Right atrium auricular region (tissue), 2 donors: ENCODE measurements around the gene PLD5. TPM values are rescaled to one million over a fixed set of nuclear protein-coding genes. Genes with fewer than 3 reads are reported as not detected.
"Not testable (repeated sequence)": the region's sequence is repeated elsewhere in the genome, so short reads cannot be mapped to it uniquely, and the experiment has no call there.

Experiments
- DNase-seq: peaks from one replicate; pipeline ENCODE4 v3.0.0-alpha.2; 2019; ENCODE audit warnings: low spot score
- H3K27ac ChIP-seq, 2 donors: fragments of 200-600 bp; sonication (generic); 1 replicate in 1 of 2; 2 replicates in 1 of 2; pipeline ENCODE4 v1.5.1; 2016 to 2019
- H3K27me3 ChIP-seq, 2 donors: fragments of 200-600 bp; sonication (generic); one replicate each; pipeline versions ENCODE4 v1.5.1 to v1.6.0; 2017 to 2019
- H3K36me3 ChIP-seq: fragments of 200-600 bp; sonication (generic); one replicate; pipeline ENCODE4 v1.5.1; 2016
- H3K4me1 ChIP-seq, 2 donors: fragments of 200-600 bp; sonication (generic); one replicate each; pipeline versions ENCODE4 v1.5.1 to v1.6.0; 2017 to 2019
- H3K4me3 ChIP-seq, 2 donors: fragments of 200-600 bp; sonication (generic); 1 replicate in 1 of 2; 2 replicates in 1 of 2; pipeline ENCODE4 v1.5.1; 2017 to 2019; ENCODE audit warnings: mild to moderate bottlenecking in 1 of 2, moderate library complexity in 1 of 2
- H3K9me3 ChIP-seq, 2 donors: fragments of 200-600 bp; sonication (generic); one replicate each; pipeline ENCODE4 v1.5.1; 2019
- CTCF ChIP-seq, 2 donors: fragments of 200-600 bp; sonication (generic); IDR thresholded peaks; one replicate each; pipeline ENCODE4 v1.5.1; 2019; ENCODE audit warnings: antibody characterized with exemption in 2 of 2
- total RNA-seq, 2 donors: library from RNA; depleted of rRNA; stranded (reverse); fragments of >200 nt; gene quantifications; one replicate each; pipeline ENCODE4 v1.1.0, GENCODE V29; 2016

PLD5 gene
- total RNA-seq, 2 donors from 2014 or later = 0.12 to 0.19 TPM

GRCh38 chr1:242404296-242404695 is 120.2 kb downstream of the PLD5 start:
- Histone ChIP-seq H3K27ac (no peak overlapping the region), H3K9me3 (no peaks in the 10 kb centered on the region), H3K27me3 (no peaks in the 10 kb centered on the region), H3K4me1 (no peaks in the 10 kb centered on the region), H3K4me3 (no peak overlapping the region), H3K36me3 (no peaks in the 10 kb centered on the region)
- no peak for DNase-seq
- TF ChIP-seq CTCF (IDR thresholded peaks at IDR 0.05) = no peak

DNA sequence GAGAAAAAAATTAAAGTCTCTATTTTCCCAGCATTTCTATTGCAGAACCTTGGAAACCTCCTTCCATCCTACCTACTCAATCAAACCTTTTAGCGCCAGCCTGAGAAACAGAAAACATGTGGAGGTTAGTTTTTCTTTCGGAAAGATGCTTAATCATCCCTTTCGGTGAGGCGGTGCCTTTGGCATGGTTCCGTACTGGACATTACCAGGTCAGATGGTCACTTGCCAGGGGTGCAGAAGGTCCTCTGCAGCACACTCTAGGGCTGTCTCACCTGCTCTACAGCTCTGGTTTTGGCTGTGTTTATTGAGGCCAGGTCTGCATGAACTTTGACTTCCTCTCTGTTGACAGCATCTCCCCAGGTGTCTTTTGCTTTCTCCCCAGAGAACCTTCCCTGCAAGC is 121.5 kb downstream of the PLD5 start:
- DNase-seq = no peak
- H3K27me3 ChIP-seq = no peaks in the 10 kb centered on the region
- TF ChIP-seq CTCF (IDR thresholded peaks at IDR 0.05) = no peak
- H3K9me3 ChIP-seq = no peaks in the 10 kb centered on the region
- no peak overlapping the region for H3K27ac ChIP-seq
- no peak overlapping the region for H3K4me3 ChIP-seq
- H3K4me1 ChIP-seq = no peaks in the 10 kb centered on the region
- H3K36me3 ChIP-seq = no peaks in the 10 kb centered on the region

DNA sequence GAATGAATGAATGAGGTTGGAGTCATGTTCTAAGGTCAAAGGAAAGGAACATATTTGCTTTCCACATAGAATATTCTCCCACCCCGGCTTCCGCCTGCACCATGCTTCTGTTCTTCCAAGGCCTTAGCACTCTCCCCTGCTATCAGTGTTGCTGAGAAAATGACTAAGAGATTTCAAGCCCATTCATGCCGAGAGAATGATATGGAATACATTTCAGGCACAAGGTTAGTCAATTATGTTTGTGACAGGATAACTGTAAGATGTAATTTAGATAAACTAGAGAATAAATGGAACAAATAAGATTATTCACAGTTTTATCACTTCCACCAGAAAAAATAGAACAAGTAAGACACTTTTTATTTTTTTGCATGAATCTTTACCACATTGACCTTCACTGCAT is 122.6 kb downstream of the PLD5 start:
- H3K27me3 ChIP-seq = no peaks in the 10 kb centered on the region
- H3K4me3 ChIP-seq = no peak overlapping the region
- no peaks in the 10 kb centered on the region for H3K36me3 ChIP-seq
- no peak for DNase-seq
- no peak overlapping the region for H3K27ac ChIP-seq
- H3K4me1 ChIP-seq = no peaks in the 10 kb centered on the region
- no peak for TF ChIP-seq CTCF (IDR thresholded peaks at IDR 0.05)
- H3K9me3 ChIP-seq = no peaks in the 10 kb centered on the region

- Histone ChIP-seq H3K9me3 (no peaks in the 10 kb centered on the region), H3K27me3 (no peaks in the 10 kb centered on the region), H3K4me3 (no peak overlapping the region), H3K4me1 (no peaks in the 10 kb centered on the region), H3K36me3 (no peaks in the 10 kb centered on the region), H3K27ac (no peak overlapping the region)
- DNase-seq = no peak
- no peak for TF ChIP-seq CTCF (IDR thresholded peaks at IDR 0.05)
Observed at GRCh38 chr1:242398351-242398750, 126.1 kb downstream of the PLD5 start.

- Histone ChIP-seq H3K9me3 (no peaks in the 10 kb centered on the region), H3K27me3 (no peaks in the 10 kb centered on the region), H3K4me1 (no peaks in the 10 kb centered on the region), H3K36me3 (no peaks in the 10 kb centered on the region), H3K4me3 (no peak overlapping the region), H3K27ac (no peak overlapping the region)
- no peak for DNase-seq
- no peak for TF ChIP-seq CTCF (IDR thresholded peaks at IDR 0.05)
Observed at GRCh38 chr1:242391896-242392295, 132.6 kb downstream of the PLD5 start.

- DNase-seq = not testable (repeated sequence)
Observed at GRCh38 chr1:242376121-242376520, 148.4 kb downstream of the PLD5 start.

GRCh38 chr1:242350446-242350845 is 174.1 kb downstream of the PLD5 start:
- not testable (repeated sequence) for DNase-seq, H3K4me3 ChIP-seq, H3K27ac ChIP-seq, H3K4me1 ChIP-seq, H3K36me3 ChIP-seq, H3K9me3 ChIP-seq, H3K27me3 ChIP-seq

More at GRCh38 chr1:242376121-242376520, 148.4 kb downstream of the PLD5 start:
- not testable (repeated sequence) for H3K4me1 ChIP-seq, H3K4me3 ChIP-seq, H3K27me3 ChIP-seq, H3K36me3 ChIP-seq, H3K27ac ChIP-seq, H3K9me3 ChIP-seq
